ENCODE measurements around the gene ANKRD13D. TPM values are rescaled to one million over a fixed set of nuclear protein-coding genes. Genes with fewer than 3 reads are reported as not detected.

ANKRD13D gene
- total RNA-seq, 1 donor from 2014 or later = 9.8 TPM

GRCh38 chr11:67273260-67273990, 15.7 kb upstream of the ANKRD13D start:
- DNase-seq (ENCODE audit: low spot score) (no peak), ATAC-seq (no peak)

- DNase-seq (ENCODE audit: low spot score) (no peak), ATAC-seq (peak; percentile 51)
These were observed 14.1 kb upstream of the ANKRD13D start for GRCh38 chr11:67274768-67275605.

- DNase-seq (ENCODE audit: low spot score) (no peak), ATAC-seq (no peak)
These were observed 13.3 kb upstream of the ANKRD13D start for GRCh38 chr11:67275606-67276409.

GRCh38 chr11:67276781-67277230, 12.3 kb upstream of the ANKRD13D start:
- DNase-seq (ENCODE audit: low spot score) (no peak), ATAC-seq (no peak)

- ATAC-seq (peak; percentile 51), DNase-seq (ENCODE audit: low spot score) (no peak)
These were observed 11.7 kb upstream of the ANKRD13D start for GRCh38 chr11:67277231-67277961.

GRCh38 chr11:67278135-67278938, 10.8 kb upstream of the ANKRD13D start:
- ATAC-seq (no peak), DNase-seq (ENCODE audit: low spot score) (no peak)

GRCh38 chr11:67278939-67279588, 10.0 kb upstream of the ANKRD13D start:
- DNase-seq (ENCODE audit: low spot score) = no peak
- no peak for ATAC-seq

GRCh38 chr11:67279589-67280340, 9.3 kb upstream of the ANKRD13D start:
- no peak for DNase-seq (ENCODE audit: low spot score)
- ATAC-seq = no peak

- DNase-seq (ENCODE audit: low spot score) = no peak
- ATAC-seq = no peak
These were observed 8.7 kb upstream of the ANKRD13D start for GRCh38 chr11:67280341-67280787.

GRCh38 chr11:67280788-67281551, 8.1 kb upstream of the ANKRD13D start:
- DNase-seq (ENCODE audit: low spot score) (no peak), ATAC-seq (no peak)

GRCh38 chr11:67281552-67282150, 7.5 kb upstream of the ANKRD13D start:
- DNase-seq (ENCODE audit: low spot score) = no peak
- ATAC-seq = no peak

GRCh38 chr11:67282155-67282875, 6.8 kb upstream of the ANKRD13D start:
- ATAC-seq = no peak

GRCh38 chr11:67282876-67283371, 6.2 kb upstream of the ANKRD13D start:
- ATAC-seq (no peak), DNase-seq (ENCODE audit: low spot score) (no peak)

More at GRCh38 chr11:67282155-67282875, 6.8 kb upstream of the ANKRD13D start:
- DNase-seq (ENCODE audit: low spot score) = no peak

- ATAC-seq (no peak), DNase-seq (ENCODE audit: low spot score) (no peak)
These were observed 5.6 kb upstream of the ANKRD13D start for GRCh38 chr11:67283481-67283963.

GRCh38 chr11:67284811-67285540, 4.1 kb upstream of the ANKRD13D start:
- no peak for DNase-seq (ENCODE audit: low spot score)

More at GRCh38 chr11:67284811-67285540, 4.1 kb upstream of the ANKRD13D start:
- ATAC-seq = no peak
